Measurements from ENCODE around the gene ASB2.
A peak's percentile ranks its signal among the peaks of the same experiment; 100 is the strongest.

Gene ASB2

DNA sequence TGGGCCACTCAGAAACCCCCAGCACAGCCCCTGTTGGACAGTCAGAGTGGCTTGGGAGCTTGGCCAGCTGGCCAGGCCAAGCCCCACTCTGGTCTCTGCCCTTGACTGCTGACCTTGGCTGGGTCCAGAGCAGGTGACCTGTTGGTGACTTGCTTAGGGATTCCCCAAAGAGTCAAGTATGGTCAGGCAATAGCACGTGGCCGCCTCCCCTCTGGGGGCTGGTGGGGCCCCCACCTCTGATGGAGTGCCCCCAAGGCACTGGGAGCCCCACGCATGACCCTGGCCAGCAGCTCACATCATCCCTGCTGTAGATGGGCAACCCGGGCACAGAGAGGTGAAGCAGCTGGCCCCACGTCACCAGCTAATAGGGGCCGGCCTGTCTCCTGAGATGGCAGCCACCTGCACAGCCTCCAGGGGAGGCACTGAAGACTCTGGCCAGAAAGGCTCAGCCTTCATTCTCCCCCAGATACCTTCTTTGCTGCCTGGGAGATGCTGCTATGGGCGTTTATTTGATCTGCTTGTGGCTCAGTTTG lies 22.6 kb upstream of the ASB2 start:
- CTCF ChIA-PET, result interaction anchor here (1.0 to 12.0 kb wide), 7 partner anchors 16 to 138 kb away, joined by 3 to 472 read pairs (median 9); partner anchors contain the start of gene OTUB2
- no peak overlapping the region for H3K4me3 ChIP-seq (ENCODE audit: low read depth, low read length)
- no peak for DNase-seq (ENCODE audit: low read depth, low spot score)
- POLR2A ChIA-PET, result no interaction called here
- TF ChIP-seq, protein P1, sequence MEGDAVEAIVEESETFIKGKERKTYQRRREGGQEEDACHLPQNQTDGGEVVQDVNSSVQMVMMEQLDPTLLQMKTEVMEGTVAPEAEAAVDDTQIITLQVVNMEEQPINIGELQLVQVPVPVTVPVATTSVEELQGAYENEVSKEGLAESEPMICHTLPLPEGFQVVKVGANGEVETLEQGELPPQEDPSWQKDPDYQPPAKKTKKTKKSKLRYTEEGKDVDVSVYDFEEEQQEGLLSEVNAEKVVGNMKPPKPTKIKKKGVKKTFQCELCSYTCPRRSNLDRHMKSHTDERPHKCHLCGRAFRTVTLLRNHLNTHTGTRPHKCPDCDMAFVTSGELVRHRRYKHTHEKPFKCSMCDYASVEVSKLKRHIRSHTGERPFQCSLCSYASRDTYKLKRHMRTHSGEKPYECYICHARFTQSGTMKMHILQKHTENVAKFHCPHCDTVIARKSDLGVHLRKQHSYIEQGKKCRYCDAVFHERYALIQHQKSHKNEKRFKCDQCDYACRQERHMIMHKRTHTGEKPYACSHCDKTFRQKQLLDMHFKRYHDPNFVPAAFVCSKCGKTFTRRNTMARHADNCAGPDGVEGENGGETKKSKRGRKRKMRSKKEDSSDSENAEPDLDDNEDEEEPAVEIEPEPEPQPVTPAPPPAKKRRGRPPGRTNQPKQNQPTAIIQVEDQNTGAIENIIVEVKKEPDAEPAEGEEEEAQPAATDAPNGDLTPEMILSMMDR (IDR thresholded peaks at IDR 0.05; ENCODE audit: insufficient read depth, low read length, missing control alignments), result no peak

DNA sequence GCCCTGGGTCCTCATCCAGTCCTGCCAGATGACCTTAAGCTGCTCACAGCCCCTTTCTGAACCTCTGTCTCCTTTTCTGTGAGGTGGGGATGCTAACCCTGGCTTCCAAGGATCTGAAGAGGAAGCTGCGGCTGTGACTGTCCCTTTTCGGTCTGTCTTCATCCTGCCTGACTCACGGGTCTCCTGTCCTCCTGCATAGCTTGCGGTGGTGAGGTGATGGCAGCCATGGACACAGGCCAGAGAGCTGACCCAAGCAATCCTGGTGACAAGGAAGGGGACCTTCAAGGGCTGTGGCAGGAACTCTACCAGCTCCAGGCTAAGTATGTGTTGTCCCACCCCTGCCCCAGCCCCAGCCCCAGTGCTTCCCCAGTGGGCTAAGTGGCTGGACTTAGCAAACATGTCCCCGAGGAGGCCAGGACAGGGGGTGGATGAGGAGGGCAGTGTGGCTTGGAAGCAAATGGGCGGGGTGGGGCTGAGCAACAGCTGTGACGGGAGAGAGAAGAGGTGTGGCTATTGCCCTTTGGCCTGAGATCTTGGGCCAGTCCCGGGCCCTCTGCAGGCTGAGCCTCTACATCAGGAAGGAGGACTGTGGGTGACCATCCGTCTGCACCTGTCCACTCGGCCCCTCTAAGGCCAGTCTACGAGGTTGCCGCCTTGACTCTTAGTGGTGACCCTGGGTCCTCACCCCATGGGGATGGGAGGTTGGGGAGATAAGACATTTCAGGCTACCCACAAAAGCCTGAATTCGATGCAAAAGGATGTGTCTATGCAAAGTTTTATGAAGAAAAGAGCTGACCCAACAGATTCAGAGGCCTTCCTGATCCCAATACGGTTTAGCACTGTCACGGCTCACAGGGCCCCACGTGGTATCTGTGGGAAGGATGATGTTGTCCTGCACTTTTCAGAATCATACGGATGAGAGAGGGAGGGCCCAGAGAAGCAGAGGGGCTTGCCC lies 21.8 kb upstream of the ASB2 start:
- TF ChIP-seq, protein P1 (IDR thresholded peaks at IDR 0.05; ENCODE audit: insufficient read depth, low read length, missing control alignments), result no peak
- no peak for DNase-seq (ENCODE audit: low read depth, low spot score)
- POLR2A ChIA-PET, result no interaction called here
- CTCF ChIA-PET, result interaction anchor here (0.9 to 12.0 kb wide), 4 partner anchors 12 to 56 kb away, joined by 3 to 472 read pairs (median 16); no protein-coding TSS in a partner anchor
- H3K4me3 ChIP-seq (ENCODE audit: low read depth, low read length), result no peak overlapping the region

DNA sequence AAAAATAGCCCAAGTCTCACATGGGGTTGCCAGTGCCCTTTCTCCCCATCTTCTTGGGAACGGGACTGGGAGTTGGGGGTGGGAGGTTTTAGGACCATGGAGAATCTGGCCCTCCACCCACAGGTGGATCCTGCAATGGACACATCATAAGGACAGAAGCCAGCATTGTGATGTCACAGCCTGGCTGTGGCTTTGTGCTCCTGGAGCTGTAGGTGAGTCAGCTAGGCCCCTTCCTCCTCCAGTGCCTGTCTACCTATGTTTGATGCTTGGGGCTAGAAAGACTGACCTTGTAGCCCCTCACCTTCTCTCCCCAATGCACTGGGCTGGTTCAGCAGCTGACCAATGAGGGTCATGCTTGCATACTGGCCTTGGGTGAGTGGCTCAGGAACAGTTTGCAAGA lies 20.7 kb upstream of the ASB2 start, which contains the start of gene CCDC197:
Gene CCDC197 (plus strand): TSS at position 220 of the 400 bp plus-strand sequence. CDS start 831 bp downstream, outside the sequence.
- no peak for DNase-seq (ENCODE audit: low read depth, low spot score)

DNA sequence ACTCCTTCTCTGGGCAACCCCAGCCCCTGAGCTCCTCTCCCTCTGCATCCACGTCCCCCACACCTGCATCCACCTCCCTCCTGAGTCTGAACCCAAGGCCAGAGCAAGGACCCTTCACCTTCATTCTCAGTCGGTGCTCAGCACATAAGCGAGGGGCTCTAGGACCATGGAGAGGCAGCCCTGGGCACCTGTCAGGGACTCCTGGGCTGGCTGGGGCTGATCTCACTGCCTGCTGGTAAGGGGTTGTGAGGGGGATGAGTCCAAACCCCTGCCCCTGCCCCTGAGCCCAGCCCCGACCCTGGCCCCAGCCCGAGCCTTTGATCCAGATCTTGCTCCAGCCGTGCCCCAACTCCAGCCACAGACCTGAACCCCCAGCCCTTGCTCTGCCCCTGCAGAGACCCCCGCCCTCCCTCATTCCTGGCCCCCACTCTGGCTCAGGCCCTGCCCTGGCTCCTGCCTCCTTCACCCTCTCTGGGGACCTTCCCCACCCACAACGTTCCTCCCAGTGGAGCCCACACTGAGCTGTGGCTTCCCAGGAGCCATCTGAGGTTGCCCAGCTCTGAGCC lies 19.8 kb upstream of the ASB2 start:
- CTCF ChIA-PET, result interaction anchor here (1.9 to 12.0 kb wide), 3 partner anchors 8 to 54 kb away, joined by 10 to 472 read pairs (median 22); no protein-coding TSS in a partner anchor
- POLR2A ChIA-PET, result no interaction called here
- no peak for DNase-seq (ENCODE audit: low read depth, low spot score)
- TF ChIP-seq, protein P1 (IDR thresholded peaks at IDR 0.05; ENCODE audit: insufficient read depth, low read length, missing control alignments), result no peak
- no peak overlapping the region for H3K4me3 ChIP-seq (ENCODE audit: low read depth, low read length)

More for the DNA sequence above, 20.7 kb upstream of the ASB2 start, which contains the start of gene CCDC197:
- TF ChIP-seq, protein P1 (IDR thresholded peaks at IDR 0.05; ENCODE audit: insufficient read depth, low read length, missing control alignments), result no peak
- POLR2A ChIA-PET, result interaction anchor here (0.6 kb wide), 1 partner anchor 462 kb away, joined by 3 read pairs; no protein-coding TSS in a partner anchor
- CTCF ChIA-PET, result interaction anchor here (0.9 to 12.0 kb wide), 4 partner anchors 11 to 55 kb away, joined by 3 to 472 read pairs (median 4); no protein-coding TSS in a partner anchor
- H3K4me3 ChIP-seq (ENCODE audit: low read depth, low read length), result no peak within 1 kb of the TSS

DNA sequence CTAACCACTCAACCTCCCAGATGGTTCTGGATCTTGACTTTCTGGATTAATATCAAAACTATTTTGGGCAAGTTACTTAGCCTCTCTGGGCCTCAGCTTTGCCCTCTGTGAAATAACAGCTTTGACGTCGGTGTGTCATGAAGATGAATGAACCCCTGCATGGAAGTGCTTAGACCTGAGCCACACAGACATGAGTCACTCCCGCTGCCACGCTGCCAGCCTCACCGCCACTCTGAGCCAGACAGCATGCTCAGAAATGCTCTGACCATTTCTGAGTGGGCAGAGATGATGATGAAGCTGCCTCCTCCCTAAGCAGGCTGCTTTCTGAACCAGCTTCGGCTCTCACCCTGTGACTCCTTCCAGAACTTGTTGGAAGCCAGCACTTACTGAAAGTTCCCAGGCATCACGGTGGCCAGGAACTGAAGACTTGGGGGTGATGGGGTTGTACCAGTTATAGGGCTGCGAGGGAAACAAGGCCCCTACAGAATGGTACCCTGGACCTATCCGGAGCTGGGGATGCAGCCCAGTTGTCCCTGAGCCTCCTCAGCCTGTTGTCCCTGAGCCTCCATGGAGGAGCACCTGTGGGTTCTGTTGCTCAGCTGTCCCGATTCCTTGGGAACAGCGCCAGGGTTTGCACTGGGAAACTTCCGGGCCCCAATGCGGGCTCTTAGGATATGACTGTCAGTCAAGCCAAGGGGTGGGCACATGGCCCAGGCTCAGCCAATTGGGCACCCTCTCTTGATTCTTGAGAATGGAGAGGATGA lies 18.7 kb upstream of the ASB2 start:
- H3K4me3 ChIP-seq (ENCODE audit: low read depth, low read length), result no peak overlapping the region
- CTCF ChIA-PET, result interaction anchor here (1.9 to 12.0 kb wide), 3 partner anchors 9 to 53 kb away, joined by 10 to 472 read pairs (median 22); no protein-coding TSS in a partner anchor
- peak; percentile 55 for DNase-seq (ENCODE audit: low read depth, low spot score)
- POLR2A ChIA-PET, result interaction anchor here (0.7 to 1.0 kb wide), 2 partner anchors 10 to 14 kb away, joined by 3 read pairs; no protein-coding TSS in a partner anchor
- TF ChIP-seq, protein P1 (IDR thresholded peaks at IDR 0.05; ENCODE audit: insufficient read depth, low read length, missing control alignments), result no peak

All from AG04449 (cell line).